Activated CD4-positive, alpha-beta T cell treated with anti-CD3 and anti-CD28 coated beads for 1 hour (primary cell): ENCODE data around the gene ARL15.

Source experiments
- DNase-seq: peaks from one replicate; pipeline ENCODE4 v3.0.0-alpha.2; 2020

ARL15 gene

DNA sequence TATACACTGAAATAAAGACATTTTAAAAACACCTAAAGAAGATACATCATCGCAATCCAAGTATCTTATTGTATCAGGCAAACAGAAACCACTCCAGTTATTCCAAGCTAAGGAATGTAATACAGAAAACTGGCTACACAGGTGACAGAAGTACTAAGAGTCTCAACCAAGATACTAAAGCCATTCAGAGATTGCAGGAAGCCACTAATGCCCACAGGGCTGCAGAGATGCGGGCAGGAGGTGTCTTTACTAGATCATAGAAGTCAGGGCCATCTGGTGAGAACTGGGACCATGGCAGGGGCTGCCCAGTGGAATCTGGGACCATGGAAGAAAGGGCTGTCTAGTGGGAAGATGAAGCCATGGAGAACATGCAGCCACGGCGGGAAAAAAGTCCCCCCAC lies 384.3 kb downstream of the ARL15 start:
- no peak for DNase-seq

DNA sequence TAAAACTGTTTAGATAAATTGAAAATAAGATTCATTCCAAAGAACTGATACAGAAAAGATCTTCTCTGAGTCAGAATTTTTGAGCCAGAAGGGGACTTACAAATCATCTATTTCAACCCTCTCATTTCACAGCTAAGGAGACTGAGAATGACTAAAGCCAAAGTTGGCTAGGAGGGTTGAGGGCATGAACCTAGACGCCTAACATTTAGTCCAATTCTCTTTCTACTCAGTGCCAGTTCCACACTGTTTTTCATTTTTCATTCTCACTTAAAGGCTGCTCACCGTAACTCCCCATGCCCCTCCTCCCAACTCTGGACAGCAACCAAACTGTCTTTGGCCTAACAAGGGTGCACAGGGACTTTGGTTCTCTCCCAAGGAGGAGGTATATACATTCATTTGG lies 386.0 kb downstream of the ARL15 start:
- DNase-seq, result no peak

GRCh38 chr5:53923961-53924360 lies 386.4 kb downstream of the ARL15 start:
- DNase-seq, result no peak

- no peak for DNase-seq
These were observed 387.6 kb downstream of the ARL15 start for GRCh38 chr5:53922508-53923498.

- DNase-seq, result no peak
These were observed 392.5 kb downstream of the ARL15 start for GRCh38 chr5:53917826-53918225.

GRCh38 chr5:53917095-53917494 lies 393.3 kb downstream of the ARL15 start:
- no peak for DNase-seq

DNA sequence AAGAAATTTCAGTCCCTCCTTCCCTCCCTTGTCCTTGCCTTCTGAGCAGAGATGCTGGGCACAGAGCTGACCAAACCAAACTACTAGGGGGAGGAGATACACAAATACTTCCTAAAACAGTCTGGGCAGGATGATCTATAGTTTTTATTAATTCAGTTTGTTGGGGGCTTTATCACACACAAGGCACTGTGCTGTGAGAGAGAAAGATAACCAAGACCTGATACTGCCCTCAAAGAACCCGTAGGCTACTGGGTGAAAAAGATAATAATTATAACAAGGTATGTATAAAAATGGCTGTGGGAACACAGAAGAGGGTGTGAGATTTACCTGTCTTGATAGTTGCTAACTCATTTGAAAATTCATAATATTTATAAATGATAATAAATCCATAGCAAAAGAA lies 395.3 kb downstream of the ARL15 start:
- no peak for DNase-seq

DNA sequence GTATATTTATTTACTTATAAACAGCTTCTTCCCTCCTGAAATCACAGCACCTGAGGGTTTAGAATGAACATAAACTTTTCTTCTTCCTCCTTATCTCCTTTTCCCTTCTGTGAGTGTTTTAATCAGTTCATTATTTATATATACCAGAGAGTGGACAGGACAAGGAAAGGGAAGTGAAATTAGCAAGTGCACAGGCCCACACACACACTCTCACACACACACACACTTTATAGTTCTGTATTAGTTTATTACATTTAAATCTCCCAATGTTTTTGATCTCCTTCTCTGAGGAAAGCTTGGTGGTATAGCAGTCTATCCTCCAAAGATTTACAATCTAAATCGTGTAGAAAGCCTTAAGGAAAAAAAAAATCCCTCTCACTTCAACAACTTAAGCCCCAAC lies 396.4 kb downstream of the ARL15 start:
- no peak for DNase-seq

DNA sequence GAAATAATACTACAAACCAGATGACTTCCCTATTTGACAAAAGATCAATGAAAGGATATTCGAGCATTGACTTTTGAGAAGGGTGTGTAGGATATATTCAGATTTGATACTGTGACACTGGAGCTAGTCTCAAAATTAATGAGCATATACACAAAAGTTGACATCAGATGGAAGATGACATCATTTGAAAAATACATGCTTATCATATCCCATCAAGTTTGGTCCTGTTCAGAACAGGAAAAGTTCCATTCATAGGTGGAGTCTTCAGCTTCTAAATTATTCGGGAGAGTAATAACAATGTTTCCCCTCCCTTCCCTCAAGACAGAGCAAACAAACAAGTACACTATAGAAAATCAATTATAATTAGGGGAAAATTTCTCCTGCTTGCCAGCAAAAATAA lies 401.6 kb downstream of the ARL15 start:
- no peak for DNase-seq

DNA sequence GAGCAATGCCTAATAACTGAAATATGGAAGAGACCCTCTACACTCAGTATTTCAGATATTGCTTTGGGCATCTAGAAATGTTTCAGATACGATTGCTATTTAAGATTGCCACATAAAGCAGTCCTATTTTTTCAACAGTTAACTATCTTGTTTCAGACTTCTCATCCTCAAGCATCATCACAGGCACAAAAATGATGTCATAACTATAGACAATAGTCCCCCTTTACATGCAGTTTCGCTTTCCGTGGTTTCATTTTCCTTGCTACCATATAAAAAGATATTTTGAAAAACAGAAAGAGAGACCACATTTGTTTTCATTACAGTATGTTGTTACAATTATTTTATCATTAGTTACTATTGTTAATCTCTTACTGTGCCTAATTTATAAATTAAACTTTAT lies 402.5 kb downstream of the ARL15 start:
- no peak for DNase-seq

DNA sequence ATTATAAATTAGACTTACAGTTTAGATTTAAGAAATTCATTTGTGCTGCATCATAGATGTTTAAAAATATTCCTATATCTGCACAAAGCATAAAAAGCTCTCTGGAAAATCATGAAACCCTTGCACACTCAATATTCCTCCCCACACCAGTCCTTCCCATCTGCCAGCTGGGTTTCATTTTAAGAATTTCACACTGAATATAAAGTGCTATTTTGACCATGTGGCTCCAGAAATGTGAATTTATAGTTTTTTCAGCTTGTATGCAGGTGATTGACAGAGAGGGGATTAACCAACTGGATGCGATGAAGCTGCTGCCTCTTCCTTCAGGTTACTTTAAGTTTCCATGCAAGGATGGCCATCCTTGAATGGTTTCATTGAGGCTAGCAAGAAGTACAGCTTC lies 403.6 kb downstream of the ARL15 start:
- DNase-seq, result no peak

- DNase-seq, result no peak
These were observed 408.0 kb downstream of the ARL15 start for GRCh38 chr5:53902296-53902907.

DNA sequence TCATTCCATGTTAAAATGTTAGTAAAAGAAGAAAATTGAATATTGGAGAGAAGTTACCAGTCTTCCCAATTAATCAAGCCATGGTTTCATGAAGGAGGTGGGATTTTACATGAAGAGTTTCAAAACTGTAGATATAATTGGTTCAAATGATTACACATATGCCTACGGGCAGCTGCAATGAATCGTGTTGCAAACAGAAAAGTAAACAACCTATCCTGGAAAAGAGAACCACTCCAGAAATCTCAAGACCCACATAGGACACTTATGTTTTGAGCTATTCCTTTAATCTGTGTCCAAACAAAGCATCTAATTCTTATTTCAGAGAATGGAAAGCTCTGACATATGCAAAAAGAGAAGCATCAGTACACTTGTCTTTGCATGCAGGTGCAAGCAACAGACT lies 409.7 kb downstream of the ARL15 start:
- no peak for DNase-seq

- no peak for DNase-seq
These were observed 415.2 kb downstream of the ARL15 start for GRCh38 chr5:53895091-53895683.

DNA sequence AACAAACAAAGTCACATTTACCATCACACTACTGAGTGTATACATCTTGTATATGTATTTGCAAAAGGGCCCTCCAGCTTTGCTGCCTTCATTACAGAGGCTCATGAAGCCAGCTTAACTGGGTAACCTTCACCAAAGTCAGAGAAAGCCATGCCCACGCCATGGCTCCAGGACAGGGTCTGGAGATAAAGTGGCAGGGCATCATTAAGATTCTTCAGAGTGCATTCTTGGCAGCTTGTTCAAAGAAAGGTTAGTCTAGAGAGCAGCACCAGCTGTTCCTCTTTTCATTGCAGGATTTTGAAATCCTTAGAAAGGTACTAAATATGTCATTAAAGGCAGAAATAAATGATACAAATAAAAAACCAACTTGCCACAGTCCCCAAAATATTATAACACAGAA lies 416.7 kb downstream of the ARL15 start:
- no peak for DNase-seq

DNA sequence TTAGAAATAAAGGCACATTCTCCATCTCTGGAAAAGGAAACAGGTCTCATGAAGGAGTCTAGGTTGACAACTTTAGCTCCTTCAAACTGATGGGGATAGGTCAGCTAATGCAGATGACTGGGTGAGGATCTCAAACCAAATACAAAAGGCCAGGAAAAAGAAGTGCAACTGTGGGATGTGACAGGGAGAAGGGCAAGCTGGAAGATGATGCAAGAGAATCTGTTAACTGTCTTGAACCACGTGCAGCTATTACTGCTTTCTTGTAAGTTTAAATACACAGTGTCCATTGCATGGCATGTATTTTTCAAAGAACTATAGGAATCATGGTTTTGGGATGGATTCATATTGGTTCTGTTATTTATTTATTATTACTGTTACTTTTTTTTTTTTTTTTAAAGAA lies 418.1 kb downstream of the ARL15 start:
- no peak for DNase-seq

DNA sequence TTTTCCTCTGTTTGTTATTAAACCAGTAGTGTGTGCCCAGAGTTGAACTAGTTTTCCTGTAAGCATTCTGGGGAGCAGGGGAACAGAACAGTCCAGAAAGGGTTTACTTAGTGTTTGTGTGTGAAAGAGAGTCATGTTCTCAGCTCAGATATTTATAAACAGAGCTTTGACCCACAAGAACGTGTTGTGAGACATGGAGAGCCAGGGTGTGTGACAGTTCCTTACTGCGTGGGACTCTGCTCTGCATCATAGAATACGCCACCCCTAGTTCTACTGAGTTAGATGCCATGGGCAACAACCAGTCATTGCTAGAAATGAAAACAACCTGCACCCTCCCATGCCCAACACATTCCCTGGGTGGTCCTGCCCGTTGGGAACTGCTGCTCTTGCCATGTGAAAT lies 419.2 kb downstream of the ARL15 start:
- no peak for DNase-seq

- DNase-seq, result no peak
These were observed 419.9 kb downstream of the ARL15 start for GRCh38 chr5:53890490-53890889.

- DNase-seq, result no peak
These were observed 425.5 kb downstream of the ARL15 start for GRCh38 chr5:53884844-53885243.

- DNase-seq, result no peak
These were observed 426.0 kb downstream of the ARL15 start for GRCh38 chr5:53884417-53884816.

GRCh38 chr5:53882676-53883031 lies 427.7 kb downstream of the ARL15 start:
- no peak for DNase-seq

GRCh38 chr5:53882006-53882675 lies 428.2 kb downstream of the ARL15 start:
- no peak for DNase-seq

- no peak for DNase-seq
These were observed 430.6 kb downstream of the ARL15 start for GRCh38 chr5:53879708-53880323.
